ENCODE measurements around the gene LONRF3.

DNA sequence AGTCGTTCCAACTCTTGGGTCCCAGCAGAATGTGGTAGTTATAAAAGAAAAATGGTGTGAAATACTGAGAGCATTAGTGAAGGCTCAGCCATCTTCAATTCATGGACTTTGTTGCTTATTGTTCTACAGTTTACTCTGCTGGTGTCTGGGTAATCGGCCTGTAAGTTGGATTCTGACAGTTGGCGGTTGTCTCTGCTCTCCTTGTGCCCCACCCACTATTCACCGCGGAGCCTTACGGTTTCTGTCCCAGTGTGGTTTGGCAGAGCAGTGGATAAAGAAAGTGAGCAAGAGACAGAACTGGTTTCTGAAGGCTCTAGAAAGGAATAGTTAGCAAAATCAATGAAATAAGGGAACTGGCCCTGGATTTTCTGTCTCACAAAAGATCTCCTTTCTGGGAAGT is 9.1 kb downstream of the LONRF3 start:
- TF ChIP-seq, protein P1, sequence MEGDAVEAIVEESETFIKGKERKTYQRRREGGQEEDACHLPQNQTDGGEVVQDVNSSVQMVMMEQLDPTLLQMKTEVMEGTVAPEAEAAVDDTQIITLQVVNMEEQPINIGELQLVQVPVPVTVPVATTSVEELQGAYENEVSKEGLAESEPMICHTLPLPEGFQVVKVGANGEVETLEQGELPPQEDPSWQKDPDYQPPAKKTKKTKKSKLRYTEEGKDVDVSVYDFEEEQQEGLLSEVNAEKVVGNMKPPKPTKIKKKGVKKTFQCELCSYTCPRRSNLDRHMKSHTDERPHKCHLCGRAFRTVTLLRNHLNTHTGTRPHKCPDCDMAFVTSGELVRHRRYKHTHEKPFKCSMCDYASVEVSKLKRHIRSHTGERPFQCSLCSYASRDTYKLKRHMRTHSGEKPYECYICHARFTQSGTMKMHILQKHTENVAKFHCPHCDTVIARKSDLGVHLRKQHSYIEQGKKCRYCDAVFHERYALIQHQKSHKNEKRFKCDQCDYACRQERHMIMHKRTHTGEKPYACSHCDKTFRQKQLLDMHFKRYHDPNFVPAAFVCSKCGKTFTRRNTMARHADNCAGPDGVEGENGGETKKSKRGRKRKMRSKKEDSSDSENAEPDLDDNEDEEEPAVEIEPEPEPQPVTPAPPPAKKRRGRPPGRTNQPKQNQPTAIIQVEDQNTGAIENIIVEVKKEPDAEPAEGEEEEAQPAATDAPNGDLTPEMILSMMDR (IDR thresholded peaks at IDR 0.05): no peak
- no peak for TF ChIP-seq POLR2A (IDR thresholded peaks at IDR 0.05)
- TF ChIP-seq EP300 (IDR thresholded peaks at IDR 0.05): no peak
